ENCODE data around the gene GYG2. TPM values are rescaled to one million over a fixed set of nuclear protein-coding genes. Genes with fewer than 3 reads are reported as not detected.
"Not testable (repeated sequence)": the region's sequence is repeated elsewhere in the genome, so short reads cannot be mapped to it uniquely, and the experiment has no call there.

Gene GYG2
- total RNA-seq, 1 experiment from 2014 or later: 0.58 TPM

GRCh38 chrX:2799369-2799768 is 29.4 kb upstream of the GYG2 start:
- H3F3A ChIP-seq (ENCODE audit: low read length, unreplicated experiment): no peaks in the 10 kb centered on the region
- H3K27me3 ChIP-seq (ENCODE audit: low read length): no peaks in the 10 kb centered on the region
- no peak overlapping the region for H3K4me3 ChIP-seq (ENCODE audit: low read length)
- H3K36me3 ChIP-seq (ENCODE audit: low read depth, low read length): no peaks in the 10 kb centered on the region
- no peak overlapping the region for H3K27ac ChIP-seq (ENCODE audit: low read length)
- no peaks in the 10 kb centered on the region for H3K79me2 ChIP-seq (ENCODE audit: low read length)
- ChIA-PET CTCF (no interaction called here), POLR2A (ENCODE audit: unreplicated experiment) (no interaction called here)
- H2AFZ ChIP-seq (ENCODE audit: low read length): no peak overlapping the region
- no peaks in the 10 kb centered on the region for H3K4me1 ChIP-seq (ENCODE audit: insufficient read depth, low read length)
- ATAC-seq (no peak), DNase-seq (no peak)
- no TSS peak for BruUV-seq (replicated peaks)
- TF ChIP-seq EZH2phosphoT487 (IDR thresholded peaks at IDR 0.05; ENCODE audit: borderline replicate concordance, low read length) (no peak), CTCF (conservative IDR thresholded peaks at IDR 0.05; ENCODE audit: low read depth, low read length) (no peak), EZH2 (IDR thresholded peaks at IDR 0.05; ENCODE audit: low read length, unreplicated experiment) (no peak)
- H3K9ac ChIP-seq (ENCODE audit: low read length): no peak overlapping the region
- no peaks in the 10 kb centered on the region for H3K9me2 ChIP-seq (replicated peaks; ENCODE audit: low read length)
- no peaks in the 10 kb centered on the region for H4K20me1 ChIP-seq (ENCODE audit: low read length)
- no peaks in the 10 kb centered on the region for H3K9me3 ChIP-seq (ENCODE audit: low read length)
- no peak overlapping the region for H3K4me2 ChIP-seq (ENCODE audit: low read length)
- intact Hi-C loops (cut with micrococcal nuclease): no loop called here

GRCh38 chrX:2799980-2800379 is 28.8 kb upstream of the GYG2 start:
- ATAC-seq; POLR2A ChIA-PET (ENCODE audit: unreplicated experiment); H3K36me3 ChIP-seq (ENCODE audit: low read depth, low read length); H3K27ac ChIP-seq (ENCODE audit: low read length); H3K9me2 ChIP-seq (replicated peaks; ENCODE audit: low read length); H3F3A ChIP-seq (ENCODE audit: low read length, unreplicated experiment); H4K20me1 ChIP-seq (ENCODE audit: low read length); DNase-seq; H3K79me2 ChIP-seq (ENCODE audit: low read length); H2AFZ ChIP-seq (ENCODE audit: low read length); H3K9ac ChIP-seq (ENCODE audit: low read length); CTCF ChIA-PET; BruUV-seq (replicated peaks); H3K4me1 ChIP-seq (ENCODE audit: insufficient read depth, low read length); H3K9me3 ChIP-seq (ENCODE audit: low read length); H3K27me3 ChIP-seq (ENCODE audit: low read length); H3K4me2 ChIP-seq (ENCODE audit: low read length); H3K4me3 ChIP-seq (ENCODE audit: low read length); intact Hi-C loops (cut with micrococcal nuclease): not testable (repeated sequence)

GRCh38 chrX:2801223-2801622 is 27.5 kb upstream of the GYG2 start:
- no peak overlapping the region for H2AFZ ChIP-seq (ENCODE audit: low read length)
- no peaks in the 10 kb centered on the region for H3K4me1 ChIP-seq (ENCODE audit: insufficient read depth, low read length)
- BruUV-seq (replicated peaks): no TSS peak
- ChIA-PET CTCF (no interaction called here), POLR2A (ENCODE audit: unreplicated experiment) (no interaction called here)
- DNase-seq (no peak), ATAC-seq (no peak)
- no peaks in the 10 kb centered on the region for H3K9me3 ChIP-seq (ENCODE audit: low read length)
- no peaks in the 10 kb centered on the region for H4K20me1 ChIP-seq (ENCODE audit: low read length)
- H3K4me2 ChIP-seq (ENCODE audit: low read length): no peak overlapping the region
- H3K36me3 ChIP-seq (ENCODE audit: low read depth, low read length): no peaks in the 10 kb centered on the region
- no peak overlapping the region for H3K27ac ChIP-seq (ENCODE audit: low read length)
- no peaks in the 10 kb centered on the region for H3F3A ChIP-seq (ENCODE audit: low read length, unreplicated experiment)
- H3K4me3 ChIP-seq (ENCODE audit: low read length): no peak overlapping the region
- no peaks in the 10 kb centered on the region for H3K9me2 ChIP-seq (replicated peaks; ENCODE audit: low read length)
- TF ChIP-seq EZH2 (IDR thresholded peaks at IDR 0.05; ENCODE audit: low read length, unreplicated experiment) (no peak), EZH2phosphoT487 (IDR thresholded peaks at IDR 0.05; ENCODE audit: borderline replicate concordance, low read length) (no peak), CTCF (conservative IDR thresholded peaks at IDR 0.05; ENCODE audit: low read depth, low read length) (no peak)
- no peak overlapping the region for H3K9ac ChIP-seq (ENCODE audit: low read length)
- no peaks in the 10 kb centered on the region for H3K79me2 ChIP-seq (ENCODE audit: low read length)
- no peaks in the 10 kb centered on the region for H3K27me3 ChIP-seq (ENCODE audit: low read length)
- intact Hi-C loops (cut with micrococcal nuclease): no loop called here

- H3K9me3 ChIP-seq (ENCODE audit: low read length); H3K4me2 ChIP-seq (ENCODE audit: low read length); H3K27me3 ChIP-seq (ENCODE audit: low read length); H3K27ac ChIP-seq (ENCODE audit: low read length); H3K36me3 ChIP-seq (ENCODE audit: low read depth, low read length); H3K4me3 ChIP-seq (ENCODE audit: low read length); DNase-seq; H3K9ac ChIP-seq (ENCODE audit: low read length); POLR2A ChIA-PET (ENCODE audit: unreplicated experiment); intact Hi-C loops (cut with micrococcal nuclease); H4K20me1 ChIP-seq (ENCODE audit: low read length); ATAC-seq; H3K4me1 ChIP-seq (ENCODE audit: insufficient read depth, low read length); BruUV-seq (replicated peaks); H3K9me2 ChIP-seq (replicated peaks; ENCODE audit: low read length); H3F3A ChIP-seq (ENCODE audit: low read length, unreplicated experiment); H3K79me2 ChIP-seq (ENCODE audit: low read length); H2AFZ ChIP-seq (ENCODE audit: low read length); CTCF ChIA-PET: not testable (repeated sequence)
These were observed 26.2 kb upstream of the GYG2 start for GRCh38 chrX:2802376-2803090.

- H3K4me2 ChIP-seq (ENCODE audit: low read length): peak overlapping the region; percentile 37; the same call in 1 of the 2 replicates
- H3K27ac ChIP-seq (ENCODE audit: low read length); H3K4me3 ChIP-seq (ENCODE audit: low read length); H3K9ac ChIP-seq (ENCODE audit: low read length); H3K36me3 ChIP-seq (ENCODE audit: low read depth, low read length); intact Hi-C loops (cut with micrococcal nuclease); H3K79me2 ChIP-seq (ENCODE audit: low read length); H3K27me3 ChIP-seq (ENCODE audit: low read length); H3F3A ChIP-seq (ENCODE audit: low read length, unreplicated experiment); H4K20me1 ChIP-seq (ENCODE audit: low read length); H2AFZ ChIP-seq (ENCODE audit: low read length); H3K4me1 ChIP-seq (ENCODE audit: insufficient read depth, low read length); H3K9me2 ChIP-seq (replicated peaks; ENCODE audit: low read length); CTCF ChIA-PET; BruUV-seq (replicated peaks); POLR2A ChIA-PET (ENCODE audit: unreplicated experiment); ATAC-seq; H3K9me3 ChIP-seq (ENCODE audit: low read length): not testable (repeated sequence)
- DNase-seq: peak; percentile 18
These were observed 25.2 kb upstream of the GYG2 start for GRCh38 chrX:2803486-2803885.

Data from PC-3 (cell line).